Stimulated activated CD4-positive, alpha-beta T cell treated with anti-CD3 and anti-CD28 coated beads, TNF-alpha, amount 100 ng/mL, for 4 hours (primary cell): Measurements from ENCODE around the gene ATP13A1.
A peak's percentile ranks its signal among the peaks of the same experiment; 100 is the strongest.

ENCODE experiments used
- DNase-seq, 3 experiments: peaks; one replicate each; pipeline ENCODE4 v3.0.0-alpha.2; 2020; ENCODE audit warnings: low read depth in 3 of 3

Gene ATP13A1

DNA sequence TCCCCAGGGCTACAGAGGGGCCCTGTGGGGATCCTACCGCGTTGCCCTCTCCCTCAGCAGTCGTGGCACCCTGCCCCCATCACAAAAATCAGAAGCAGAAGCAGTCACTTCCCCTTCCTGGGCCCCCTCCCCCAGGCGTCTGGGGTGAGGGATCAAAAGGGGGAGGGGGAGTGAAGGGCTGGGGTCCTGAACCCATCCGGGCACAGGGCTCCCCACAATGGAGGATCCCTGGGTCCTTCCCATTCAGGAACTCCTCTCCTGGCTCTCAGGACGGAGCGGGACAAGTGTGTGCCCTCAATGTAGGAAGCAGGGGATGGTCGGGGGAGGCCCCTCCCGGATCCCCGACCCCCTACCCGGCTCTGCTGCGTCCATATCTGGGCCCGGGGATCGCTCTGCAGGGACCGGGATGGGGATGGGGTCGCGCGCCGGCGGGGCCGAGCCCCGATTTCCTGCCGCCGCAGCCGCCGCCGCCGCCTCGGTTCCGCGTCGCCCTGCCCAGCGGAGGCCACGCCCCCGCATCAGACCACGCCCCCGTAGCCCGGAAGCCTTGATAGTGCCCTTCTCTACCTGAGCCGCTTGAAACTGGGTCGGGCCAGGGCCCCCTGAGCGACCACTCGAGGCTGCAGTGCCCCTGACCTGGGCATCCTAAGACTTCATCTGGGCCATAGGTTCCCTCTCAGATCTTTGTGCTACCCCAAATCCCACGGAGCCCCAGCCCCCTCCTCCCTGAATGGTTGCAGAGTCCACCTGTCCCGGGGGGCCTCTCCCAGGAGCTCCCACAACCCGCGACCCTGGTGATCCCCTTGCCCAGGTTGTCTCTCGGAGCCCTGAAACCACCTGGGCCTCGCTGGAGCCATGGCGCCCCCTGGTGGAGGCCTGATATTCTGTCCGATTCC lies 20.1 kb downstream of the ATP13A1 start, which contains the start of gene GMIP:
TSS of gene GMIP (minus strand) at position 500 of the 896 bp plus-strand sequence. CDS start at position 372, 128 bp downstream.
- peak; percentile 71 to 80 (median 77) for DNase-seq

DNA sequence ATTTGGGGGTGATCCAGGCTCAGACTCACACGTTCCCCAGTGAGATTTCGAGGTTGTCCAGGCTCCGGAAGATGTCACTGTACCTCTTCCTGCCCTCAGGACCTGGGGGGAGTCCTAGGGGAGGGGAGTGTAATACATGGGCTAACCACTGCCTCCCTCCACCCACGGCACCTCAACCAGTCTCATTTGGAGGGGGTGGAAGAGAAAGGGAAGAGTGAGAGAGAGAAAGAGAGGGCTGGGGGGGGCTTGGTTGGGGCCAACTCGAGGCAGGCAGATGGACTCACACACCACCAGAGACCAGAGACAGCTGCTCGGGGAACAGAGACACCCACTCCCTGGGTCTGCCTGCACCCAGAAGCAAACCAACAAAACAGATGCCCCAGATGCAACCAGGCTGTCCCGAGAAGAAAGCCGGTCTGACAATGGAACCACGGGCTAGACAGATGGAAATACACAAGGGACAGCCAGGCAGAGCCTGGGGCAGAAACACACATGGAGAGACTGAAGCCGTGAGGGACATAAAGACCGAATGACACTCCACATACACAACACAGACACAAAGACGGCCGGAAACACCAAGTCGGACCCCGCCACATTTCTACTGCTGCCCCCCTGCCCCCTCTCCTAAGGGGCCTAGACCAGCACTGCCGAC lies 20.8 kb downstream of the ATP13A1 start:
- DNase-seq, result peak in 2 of 3 experiments; percentile 30 to 32

DNA sequence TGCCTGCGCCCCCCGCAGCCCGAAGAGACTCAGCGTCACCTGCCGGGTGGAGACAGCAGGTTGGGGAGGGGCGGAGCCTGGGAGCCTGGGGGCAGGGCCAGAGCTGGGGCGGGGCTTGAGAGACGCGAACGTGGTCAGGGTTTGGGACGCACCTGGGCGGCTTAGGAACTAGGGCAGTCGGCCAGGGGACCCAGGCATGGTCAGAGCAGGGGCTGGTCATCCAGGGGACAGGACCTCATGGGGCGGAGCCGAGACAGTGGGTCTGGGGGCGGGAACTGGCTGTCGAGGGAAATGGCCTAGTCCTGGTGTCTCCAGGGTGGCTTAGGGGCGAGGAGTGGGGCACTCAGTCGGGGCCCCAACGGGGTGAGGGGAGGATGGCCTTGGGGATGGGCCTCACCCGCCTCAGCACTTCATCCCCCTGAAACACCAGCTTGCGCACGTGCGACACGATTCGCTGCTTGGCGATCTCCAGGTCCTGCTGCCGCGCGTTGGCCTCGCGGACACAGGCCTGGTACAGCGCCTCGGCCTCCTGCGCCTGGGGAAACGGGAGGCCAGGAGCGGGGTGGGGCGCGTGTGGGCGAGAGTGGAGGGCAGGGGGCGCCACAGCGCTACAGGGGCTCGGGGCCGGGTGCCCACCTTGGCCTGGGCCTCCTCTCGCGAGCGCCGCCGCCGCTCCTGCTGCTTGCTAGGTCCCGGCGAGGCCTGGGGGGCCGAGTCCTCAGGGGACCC lies 25.8 kb downstream of the ATP13A1 start:
- no peak for DNase-seq

DNA sequence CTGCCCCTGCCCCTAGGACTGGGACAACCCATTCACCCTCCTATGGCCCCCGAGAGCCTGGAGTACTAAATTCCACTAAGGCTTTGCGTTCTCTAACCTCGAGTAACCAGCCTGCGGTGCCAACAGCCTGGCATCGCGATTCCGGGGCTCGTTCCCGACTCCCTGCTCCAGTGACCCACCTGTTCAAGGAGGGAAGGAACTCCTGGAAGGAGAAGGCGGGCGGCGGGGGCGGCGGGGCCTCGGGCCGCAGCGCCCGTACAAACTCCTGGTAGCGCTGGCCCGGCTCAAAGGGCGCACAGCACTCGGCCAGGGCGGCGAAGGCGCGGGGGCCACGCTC lies 26.3 kb downstream of the ATP13A1 start:
- DNase-seq, result no peak

DNA sequence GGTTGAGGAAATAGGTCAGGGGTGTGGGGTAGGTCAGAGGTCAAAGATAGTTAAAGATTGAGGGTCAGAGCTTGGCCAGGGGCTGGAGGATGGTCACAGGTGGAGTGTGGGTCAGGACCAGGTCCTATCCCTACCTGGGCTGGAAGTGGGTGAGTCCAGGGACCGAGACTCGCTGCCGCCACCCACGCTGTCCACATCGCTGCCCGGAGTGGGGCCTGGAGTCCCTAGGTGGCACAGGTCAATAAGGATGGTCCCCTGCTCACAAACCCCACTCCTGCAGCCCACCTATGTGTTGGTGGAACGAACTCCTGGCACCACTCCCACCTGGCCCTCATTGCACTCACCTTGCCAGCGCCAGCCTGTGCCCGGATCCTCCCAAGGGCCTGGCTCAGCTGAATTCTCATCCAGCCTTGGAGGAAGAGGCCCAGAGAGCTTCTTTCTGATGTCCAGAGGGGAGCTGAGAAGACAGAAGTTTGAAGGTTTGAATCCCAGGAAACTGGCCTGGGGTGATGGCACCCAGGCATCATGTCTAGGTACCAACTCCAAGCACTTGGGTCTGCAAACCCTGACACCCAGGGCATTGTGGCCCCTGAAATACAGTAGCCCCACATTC lies 26.8 kb downstream of the ATP13A1 start:
- no peak for DNase-seq

DNA sequence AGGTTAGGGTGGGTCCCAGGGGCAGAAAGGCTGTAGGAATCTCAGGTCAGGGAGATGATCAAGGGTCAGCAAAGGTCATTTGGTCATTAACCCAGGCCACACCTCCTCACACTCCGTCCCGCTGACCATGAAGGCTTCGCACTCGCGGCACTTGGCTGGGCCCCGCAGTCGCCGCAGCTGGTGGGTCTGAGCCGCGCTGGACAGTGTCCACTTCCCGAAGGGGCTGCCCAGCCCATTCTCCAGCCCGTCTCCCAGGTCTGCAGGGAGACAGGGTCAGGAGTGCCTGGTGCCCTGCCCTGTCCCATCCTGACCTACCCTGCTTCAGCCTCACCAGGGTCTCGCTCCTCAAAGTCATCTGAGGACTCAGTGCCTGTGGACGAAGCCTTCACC lies 28.2 kb downstream of the ATP13A1 start:
- no peak for DNase-seq

DNA sequence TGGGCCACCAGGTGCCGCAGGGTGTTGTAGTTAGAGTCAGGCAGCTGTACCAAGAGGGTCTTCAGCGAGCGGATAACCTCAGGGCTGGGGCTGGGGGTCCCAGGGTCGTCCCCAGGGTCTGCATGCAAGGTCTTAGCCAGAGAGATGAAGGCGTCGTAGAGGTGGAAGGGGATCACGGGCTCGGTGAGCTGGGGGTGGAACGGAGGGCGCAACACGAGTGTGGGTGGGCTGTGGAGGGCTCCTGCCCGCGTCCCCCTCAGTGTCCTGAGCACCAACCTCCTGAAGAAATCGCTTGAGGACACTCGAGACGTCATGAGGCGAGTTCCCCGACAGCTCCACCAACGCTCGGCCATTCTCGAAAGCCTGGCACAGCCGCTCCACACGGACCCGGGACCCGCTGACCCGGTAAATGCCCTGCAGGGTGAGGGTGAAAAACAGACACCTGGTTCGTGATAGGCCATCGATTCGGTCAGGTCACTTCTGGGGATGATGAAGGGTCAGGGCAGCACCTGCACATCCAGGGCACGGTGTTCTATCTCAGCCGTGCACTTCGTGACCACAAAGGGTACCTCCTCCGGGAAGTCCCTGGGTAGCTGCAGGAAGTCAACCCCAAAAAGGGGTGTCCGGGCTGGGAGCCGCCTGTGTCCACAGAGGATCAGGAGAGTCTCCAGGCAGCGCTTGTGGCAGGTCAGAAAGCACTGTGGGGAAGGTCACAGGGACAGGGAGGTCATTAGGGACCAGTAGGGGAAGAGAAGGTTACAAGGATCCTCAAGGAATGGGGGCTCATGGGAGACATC lies 28.8 kb downstream of the ATP13A1 start:
- DNase-seq, result no peak

DNA sequence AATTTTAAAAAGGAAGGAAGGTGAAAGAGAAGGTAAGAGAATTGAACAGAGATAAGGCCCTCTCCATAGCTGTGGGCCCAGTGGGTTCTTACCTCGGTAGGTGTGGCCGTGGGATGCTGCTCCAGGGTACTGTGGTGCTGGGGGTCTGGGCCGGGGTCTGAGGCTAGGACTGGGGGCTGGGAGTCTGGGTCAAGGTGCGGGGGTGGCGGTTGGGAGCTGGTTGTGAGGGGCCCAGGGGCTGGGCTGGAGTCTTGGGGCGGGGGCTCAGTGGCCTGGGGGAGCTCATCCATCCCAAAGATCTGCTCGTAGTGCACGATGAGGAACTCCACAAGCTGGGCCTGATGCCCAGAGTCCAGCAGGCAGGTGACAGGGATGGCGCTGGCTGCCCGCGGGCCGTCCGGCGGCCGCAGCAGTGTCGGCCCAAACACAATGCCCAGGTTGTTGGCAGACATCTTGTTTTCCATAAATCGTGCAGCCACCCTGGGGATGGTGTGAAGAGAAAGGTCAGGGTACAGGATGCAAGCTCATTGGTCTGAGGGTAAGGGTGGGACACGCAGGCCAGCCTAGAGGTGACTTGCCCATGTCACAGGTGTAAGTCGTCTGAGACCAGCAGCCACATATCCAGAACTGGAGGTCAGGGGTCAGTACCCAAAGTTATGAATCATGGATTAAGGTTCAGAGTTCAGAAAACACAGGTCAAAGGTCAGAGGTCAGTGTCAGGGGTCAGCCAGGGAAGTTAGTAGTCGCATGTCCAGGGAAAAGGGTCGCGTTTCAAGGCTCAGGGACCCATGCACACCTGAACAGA lies 29.6 kb downstream of the ATP13A1 start:
- no peak for DNase-seq

DNA sequence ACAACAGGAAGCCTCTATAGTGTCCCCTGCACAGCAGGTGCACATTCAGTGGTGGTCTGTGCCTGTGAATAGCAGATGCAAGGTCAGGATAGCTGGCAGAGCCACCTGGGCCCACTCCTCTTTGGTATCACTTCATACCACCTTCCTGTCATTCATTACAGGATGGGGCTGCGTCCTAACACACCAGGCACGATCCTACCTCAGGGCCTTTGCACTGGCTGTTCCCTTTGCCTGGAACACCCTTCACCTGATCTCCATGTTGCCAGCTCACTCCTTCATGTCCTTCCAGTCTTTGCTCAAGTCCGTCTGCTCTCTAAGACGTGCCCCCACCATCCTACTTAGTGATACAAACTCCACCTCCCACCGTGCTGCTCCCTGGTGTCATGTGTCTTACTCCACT lies 30.8 kb downstream of the ATP13A1 start:
- no peak for DNase-seq

DNA sequence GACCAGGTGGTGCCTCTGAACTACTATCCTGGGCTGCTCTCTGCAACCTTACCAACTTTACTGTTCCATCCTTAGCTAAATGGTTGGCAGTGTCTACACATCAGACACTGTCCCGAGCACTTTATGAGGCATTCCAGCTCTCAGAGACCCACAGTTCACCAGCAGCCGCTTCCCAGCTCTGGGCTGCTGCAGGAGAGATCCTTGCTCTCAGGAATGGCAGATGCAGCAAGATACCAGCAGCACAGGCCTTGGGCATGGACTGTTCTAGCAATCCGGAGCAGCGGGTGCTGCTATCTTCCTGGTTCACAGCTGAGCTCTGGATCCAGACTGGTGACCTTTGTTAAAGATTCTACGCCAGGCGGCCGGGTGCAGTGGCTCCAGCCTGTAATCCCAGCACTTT lies 32.1 kb downstream of the ATP13A1 start:
- no peak for DNase-seq

DNA sequence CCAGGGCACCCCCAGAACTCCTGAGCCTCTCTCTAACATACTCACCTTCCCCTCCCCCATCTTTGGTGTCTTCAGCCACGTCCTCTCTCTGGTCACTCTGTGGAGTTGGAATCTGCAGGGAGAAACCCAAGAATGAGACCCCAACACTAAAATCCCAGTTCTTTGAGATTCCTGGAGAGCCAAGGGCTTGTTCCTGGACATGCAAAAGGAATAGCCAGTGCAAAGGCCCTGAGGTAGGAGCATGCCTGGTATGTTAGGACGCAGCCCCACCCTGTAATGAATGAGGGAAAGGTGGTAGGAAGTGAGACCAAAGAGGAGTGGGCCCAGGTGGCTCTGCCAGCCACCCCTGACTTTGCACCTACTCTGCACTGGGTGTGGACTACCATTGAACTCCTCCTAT lies 33.0 kb downstream of the ATP13A1 start:
- no peak for DNase-seq

DNA sequence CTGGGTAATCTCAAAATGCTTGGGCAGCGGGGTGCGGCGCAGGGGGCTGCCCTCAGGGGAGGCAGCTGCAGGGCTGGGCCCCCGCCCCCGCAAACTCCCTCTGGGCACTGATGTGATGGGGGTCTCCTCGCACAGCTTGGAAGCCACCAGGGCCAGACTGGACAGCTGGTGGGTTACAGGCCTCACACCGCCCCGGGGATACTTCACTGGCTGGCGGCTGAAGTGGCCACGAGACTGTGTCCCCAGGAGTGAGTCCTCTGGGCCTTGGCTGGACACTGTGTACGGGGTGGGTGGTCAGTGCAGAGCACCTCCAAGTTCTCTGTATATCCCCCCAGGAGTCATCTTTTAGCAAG lies 33.4 kb downstream of the ATP13A1 start:
- no peak for DNase-seq

DNA sequence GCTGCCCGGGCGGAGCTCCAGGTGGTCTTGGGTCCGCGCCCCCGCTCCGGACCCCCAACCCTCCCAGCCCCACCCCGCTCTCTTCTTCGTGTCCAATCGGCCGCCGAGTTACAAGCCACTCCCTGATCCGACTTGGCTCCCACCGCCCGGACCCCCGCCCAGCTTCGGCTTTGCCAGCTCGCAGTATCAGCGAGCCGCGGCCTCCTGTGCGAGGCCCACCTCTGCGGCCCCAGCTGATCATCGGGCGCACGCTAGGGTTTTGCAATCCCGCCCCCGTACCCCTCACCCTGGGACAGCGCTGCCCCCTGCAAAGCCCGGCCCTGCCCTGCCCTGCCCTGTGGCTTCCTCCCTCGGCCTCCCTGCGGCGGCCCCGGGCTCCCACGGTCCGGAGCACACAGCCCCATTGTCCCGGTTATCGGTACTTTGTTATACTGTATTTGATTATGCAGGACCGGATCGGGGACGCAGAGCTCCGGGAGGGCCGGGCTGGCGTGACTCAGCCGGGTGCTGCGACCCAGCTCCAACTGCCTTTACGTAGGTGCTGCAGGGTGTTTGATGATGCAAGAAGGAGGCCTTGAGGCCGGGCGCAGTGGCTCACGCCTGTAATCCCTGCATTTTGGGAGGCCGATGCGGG lies 34.9 kb downstream of the ATP13A1 start:
- peak; percentile 23 to 30 (median 28) for DNase-seq

DNA sequence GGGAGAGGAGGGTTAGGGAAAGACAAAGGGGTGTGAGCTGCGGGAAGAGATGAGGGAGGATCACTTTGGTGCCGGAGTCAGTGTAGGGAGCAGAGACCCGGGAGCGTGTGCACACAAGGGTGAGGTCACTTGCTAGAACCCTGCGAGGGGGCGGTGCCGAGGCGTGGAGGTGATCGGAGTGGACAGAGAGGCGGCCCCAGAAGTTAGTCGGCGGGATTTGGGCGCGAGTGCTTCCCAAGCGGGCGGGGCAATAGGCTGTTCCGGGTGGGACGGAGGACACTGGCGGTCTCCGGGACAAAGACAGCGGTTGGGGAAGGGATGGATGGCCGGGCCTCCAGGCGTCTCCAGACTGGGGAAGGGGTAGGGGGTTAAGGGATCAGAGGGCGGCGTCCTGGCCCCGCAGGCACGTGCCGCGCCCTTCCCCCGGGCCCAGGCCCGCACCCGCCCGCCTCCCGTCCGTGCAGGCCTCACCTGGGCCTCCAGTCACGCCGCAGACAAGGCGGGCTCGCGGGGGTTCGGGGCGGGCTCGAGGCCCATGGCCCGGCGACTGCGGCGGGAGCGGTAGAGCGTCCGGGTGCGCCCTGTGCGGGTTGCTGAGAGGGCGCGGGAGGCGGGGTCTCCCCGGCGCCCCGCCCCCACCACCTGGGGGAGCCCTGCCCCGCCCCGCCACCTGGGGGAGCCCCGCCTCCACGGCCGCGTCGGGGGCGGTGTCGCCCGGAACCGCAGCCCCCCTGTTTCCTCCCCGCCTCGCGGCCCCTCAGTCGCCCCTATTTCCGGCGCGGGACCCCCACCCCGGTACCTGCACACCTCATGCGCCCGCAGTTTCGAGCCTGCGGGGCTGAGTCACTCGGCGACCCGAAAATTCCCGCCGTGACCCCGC lies 35.6 kb downstream of the ATP13A1 start, which contains the start of gene LPAR2:
TSS of gene LPAR2 (minus strand) at position 600 of the 880 bp plus-strand sequence. CDS start 945 bp downstream, outside the sequence.
- DNase-seq, result peak; percentile 61 to 70 (median 65)

DNA sequence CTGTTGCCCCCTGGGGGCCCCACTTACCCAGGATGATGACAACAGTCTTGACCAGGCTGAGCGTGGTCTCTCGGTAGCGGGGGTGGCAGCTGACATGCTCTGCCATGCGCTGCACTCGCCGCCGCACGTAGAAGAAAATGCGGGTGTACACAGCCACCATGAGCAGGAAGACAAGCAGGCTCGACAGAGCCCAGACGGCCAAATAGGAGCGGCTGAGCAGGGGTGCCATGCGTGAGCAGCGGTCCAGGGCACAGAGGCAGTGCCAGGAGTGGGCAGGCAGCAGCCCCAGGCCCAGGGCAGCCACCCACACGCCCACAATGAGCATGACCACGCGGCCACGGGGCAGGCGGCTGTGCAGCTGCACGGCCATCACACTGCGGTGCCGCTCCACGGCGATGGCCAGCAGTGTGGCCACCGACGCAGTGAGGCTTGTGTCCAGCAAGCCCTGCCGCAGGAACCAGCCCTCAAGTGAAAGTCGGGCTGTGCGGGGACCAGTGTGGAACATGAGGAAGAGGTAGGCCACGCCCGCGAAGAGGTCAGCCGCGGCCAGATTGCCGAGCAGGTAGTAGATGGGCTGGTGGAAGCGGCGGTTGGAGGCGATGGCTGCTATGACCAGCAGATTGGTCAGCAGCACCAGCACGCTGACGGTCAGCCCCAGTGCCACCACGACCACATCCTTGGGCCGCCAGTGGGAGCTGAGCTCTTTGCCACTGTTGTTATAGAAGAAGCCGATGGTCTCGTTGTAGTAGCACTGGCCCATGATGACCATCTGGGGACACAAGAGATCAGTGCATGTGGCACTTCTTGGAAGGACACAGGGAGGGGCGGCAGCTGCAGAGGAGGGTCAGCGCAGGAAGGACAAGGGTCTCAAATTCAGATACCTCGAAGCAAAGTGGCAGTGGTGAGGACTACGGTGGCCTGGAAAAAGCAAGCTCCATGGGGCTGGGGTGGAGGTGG lies 36.7 kb downstream of the ATP13A1 start:
- no peak for DNase-seq

DNA sequence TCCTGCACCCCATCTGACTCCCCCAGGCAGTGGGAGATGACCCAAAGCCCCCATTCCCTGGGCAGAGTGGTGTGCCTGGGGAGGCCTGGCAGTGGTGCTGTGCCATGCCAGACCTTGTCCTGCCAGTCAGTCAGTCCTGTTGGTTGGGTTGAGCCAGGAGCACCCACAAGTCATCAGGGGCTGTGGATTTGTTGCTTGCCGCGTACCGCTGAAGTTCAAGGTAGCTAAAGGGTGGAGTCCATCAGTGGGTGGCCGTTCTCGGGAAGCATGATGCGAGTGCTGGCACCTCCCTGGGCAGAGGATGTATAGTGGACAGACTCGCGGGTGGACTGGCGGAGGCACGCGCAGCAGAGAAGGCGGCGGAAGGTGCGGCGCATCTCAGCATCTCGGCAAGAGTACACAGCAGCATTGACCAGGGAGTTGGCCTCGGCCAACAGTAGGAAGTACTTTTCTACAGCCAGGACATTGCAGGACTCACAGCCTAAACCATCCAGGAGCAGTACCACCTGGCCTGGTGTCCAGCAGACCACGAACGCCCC lies 39.4 kb downstream of the ATP13A1 start:
- DNase-seq, result no peak

DNA sequence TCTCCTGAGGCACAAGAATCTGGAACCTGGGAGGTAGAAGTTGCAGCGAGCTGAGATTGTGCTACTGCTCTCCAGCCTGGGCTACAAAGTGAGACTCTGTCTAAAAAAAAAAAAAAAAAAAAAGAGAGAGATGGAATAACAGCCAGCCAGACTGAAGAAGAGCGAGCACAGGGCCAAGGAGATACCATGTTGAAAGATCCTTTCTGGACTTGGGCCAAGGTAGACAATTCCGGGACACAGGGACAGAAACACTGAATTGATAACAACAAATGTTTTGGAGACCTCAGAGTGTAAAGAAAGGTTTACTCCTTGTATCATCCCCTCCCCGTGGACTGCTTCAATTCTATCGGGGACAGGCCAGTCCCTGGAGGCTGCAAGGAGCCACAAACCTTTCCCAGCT lies 40.1 kb downstream of the ATP13A1 start:
- no peak for DNase-seq
